ENCODE measurements around the gene PSD. TPM values are rescaled to one million over a fixed set of nuclear protein-coding genes. Genes with fewer than 3 reads are reported as not detected.

The PSD gene
- total RNA-seq, 4 donors from 2014 or later: 0.22 to 1.4 (median 0.54) TPM

GRCh38 chr10:102405632-102406031 is 13.0 kb downstream of the PSD start:
- no peak for TF ChIP-seq CTCF (IDR thresholded peaks at IDR 0.05; ENCODE audit: low read depth)

GRCh38 chr10:102405108-102405571 is 13.4 kb downstream of the PSD start:
- TF ChIP-seq CTCF (IDR thresholded peaks at IDR 0.05; ENCODE audit: low read depth): no peak

GRCh38 chr10:102404361-102405107 is 14.1 kb downstream of the PSD start:
- no peak for TF ChIP-seq CTCF (IDR thresholded peaks at IDR 0.05; ENCODE audit: low read depth)

- TF ChIP-seq CTCF (IDR thresholded peaks at IDR 0.05; ENCODE audit: low read depth): no peak
Observed at GRCh38 chr10:102403115-102403514, 15.5 kb downstream of the PSD start.

DNA sequence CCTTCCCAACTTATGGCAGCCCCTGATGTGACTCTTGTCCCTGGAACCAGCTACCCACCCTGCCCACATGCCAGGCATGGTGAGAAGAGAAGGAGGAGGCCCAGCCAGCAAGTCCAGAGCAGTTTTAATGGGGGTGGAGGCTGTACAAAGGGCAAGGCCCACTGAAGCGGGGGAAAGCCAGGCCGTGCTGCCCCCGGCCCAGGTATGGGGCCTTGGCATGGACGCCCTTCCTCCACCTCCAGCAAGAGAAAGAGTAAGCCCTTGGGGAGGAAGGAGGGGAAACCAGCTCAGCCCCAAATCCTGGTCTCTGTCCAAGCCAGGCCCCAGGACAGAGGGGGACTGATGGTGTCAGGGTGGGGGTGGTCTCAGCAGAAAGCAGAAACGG is 16.1 kb downstream of the PSD start:
- no peak for TF ChIP-seq CTCF (IDR thresholded peaks at IDR 0.05; ENCODE audit: low read depth)

DNA sequence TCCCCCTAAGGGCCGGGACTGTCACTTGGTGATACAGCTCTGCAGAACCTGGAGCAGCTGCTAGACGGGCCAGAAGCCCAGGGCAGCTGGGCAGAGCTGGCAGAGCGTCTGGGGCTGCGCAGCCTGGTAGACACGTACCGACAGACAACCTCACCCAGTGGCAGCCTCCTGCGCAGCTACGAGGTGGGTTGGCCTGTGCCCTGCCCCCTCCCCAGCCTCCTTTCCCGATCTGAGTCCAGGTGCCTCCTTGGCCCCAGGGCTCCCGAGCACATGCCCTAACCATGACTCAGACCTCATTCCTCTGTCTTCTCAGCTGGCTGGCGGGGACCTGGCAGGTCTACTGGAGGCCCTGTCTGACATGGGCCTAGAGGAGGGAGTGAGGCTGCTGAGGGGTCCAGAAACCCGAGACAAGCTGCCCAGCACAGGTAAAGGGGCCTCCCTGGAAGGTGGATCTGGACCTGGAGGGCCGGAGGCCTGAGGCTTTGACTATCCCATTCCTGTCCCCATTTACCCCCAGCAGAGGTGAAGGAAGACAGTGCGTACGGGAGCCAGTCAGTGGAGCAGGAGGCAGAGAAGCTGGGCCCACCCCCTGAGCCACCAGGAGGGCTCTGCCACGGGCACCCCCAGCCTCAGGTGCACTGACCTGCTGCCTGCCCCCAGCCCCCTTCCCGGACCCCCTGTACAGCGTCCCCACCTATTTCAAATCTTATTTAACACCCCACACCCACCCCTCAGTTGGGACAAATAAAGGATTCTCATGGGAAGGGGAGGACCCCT is 16.7 kb downstream of the PSD start:
- TF ChIP-seq CTCF (IDR thresholded peaks at IDR 0.05; ENCODE audit: low read depth): no peak

- no peak for TF ChIP-seq CTCF (IDR thresholded peaks at IDR 0.05; ENCODE audit: low read depth)
Observed at GRCh38 chr10:102401342-102401654, 17.3 kb downstream of the PSD start.

Data from subcutaneous adipose tissue (tissue), 4 donors.